HepG2 (cell line): ENCODE results near the gene RSPH9. TPM values are rescaled to one million over a fixed set of nuclear protein-coding genes. Genes with fewer than 3 reads are reported as not detected.

Source experiments
- FIP1L1 ChIP-seq: fragments of 200-400 bp; formaldehyde crosslinking; IDR thresholded peaks from 2 replicates; pipeline ENCODE4 v1.6.1; 2018; ENCODE audit warnings: low read depth, mild to moderate bottlenecking, low read length, moderate library complexity, borderline replicate concordance; ENCODE audit not compliant: insufficient read depth
- GABPB1 ChIP-seq: IDR thresholded peaks from 2 replicates; pipeline ENCODE4 v1.6.1; 2016; ENCODE audit warnings: mild to moderate bottlenecking, missing genetic modification reagents, moderate library complexity, missing compliant biosample characterization
- HDAC2 ChIP-seq: sonication (generic); formaldehyde crosslinking; IDR thresholded peaks from 2 replicates; pipeline ENCODE4 v1.4.0; 2020; ENCODE audit warnings: missing genetic modification reagents
- HNRNPK ChIP-seq: fragments of 200-400 bp; formaldehyde crosslinking; IDR thresholded peaks from 2 replicates; pipeline ENCODE4 v1.6.1; 2018; ENCODE audit warnings: low read length, low read depth, moderate library complexity, mild to moderate bottlenecking; ENCODE audit not compliant: poor library complexity, severe bottlenecking
- MED1 ChIP-seq: sonication (generic); formaldehyde crosslinking; IDR thresholded peaks from 2 replicates; pipeline ENCODE4 v1.4.0; 2020; ENCODE audit warnings: missing genetic modification reagents
- POGK ChIP-seq: sonication (generic); formaldehyde crosslinking; conservative IDR thresholded peaks from 2 replicates; pipeline ENCODE4 v1.8.0; 2022; ENCODE audit warnings: mild to moderate bottlenecking, moderate library complexity, missing genetic modification reagents
- TARDBP ChIP-seq: sonication (generic); formaldehyde crosslinking; IDR thresholded peaks from 2 replicates; pipeline ENCODE4 v1.8.0; 2022; ENCODE audit warnings: mild to moderate bottlenecking, missing genetic modification reagents
- TFE3 ChIP-seq: IDR thresholded peaks from 2 replicates; pipeline ENCODE4 v1.6.1; 2016
- ZBTB44 ChIP-seq: sonication (generic); formaldehyde crosslinking; IDR thresholded peaks from 2 replicates; pipeline ENCODE4 v1.4.0; 2020; ENCODE audit warnings: missing genetic modification reagents
- ZFP91 ChIP-seq: sonication (generic); formaldehyde crosslinking; IDR thresholded peaks from 2 replicates; pipeline ENCODE4 v1.9.0; 2022; ENCODE audit warnings: missing genetic modification reagents, mild to moderate bottlenecking, borderline replicate concordance
- ZNF280B ChIP-seq: sonication (generic); formaldehyde crosslinking; IDR thresholded peaks from 2 replicates; pipeline ENCODE4 v1.5.0; 2020; ENCODE audit warnings: missing genetic modification reagents, mild to moderate bottlenecking, borderline replicate concordance
- ZNF513 ChIP-seq: sonication (generic); formaldehyde crosslinking; conservative IDR thresholded peaks from 2 replicates; pipeline ENCODE4 v1.5.0; 2020; ENCODE audit warnings: missing genetic modification reagents
- ZNF563 ChIP-seq: sonication (generic); formaldehyde crosslinking; IDR thresholded peaks from 2 replicates; pipeline ENCODE4 v1.8.0; 2022; ENCODE audit warnings: mild to moderate bottlenecking, moderate library complexity, missing genetic modification reagents
- ZNF570 ChIP-seq: sonication (generic); formaldehyde crosslinking; IDR thresholded peaks from 2 replicates; pipeline ENCODE4 v1.4.0; 2020; ENCODE audit warnings: mild to moderate bottlenecking, missing genetic modification reagents, borderline replicate concordance
- polyA plus RNA-seq, 8 experiments: library from polyadenylated mRNA; depleted of rRNA in 3 of 8; stranded (reverse) in 7 of 8; unstranded in 1 of 8; fragments of >200 nt; fragmentation: Illumina TruSeq in 4 of 8; extraction: Trizol in 4 of 8; gene quantifications; 2 replicates each; pipeline versions ENCODE4 v1.2.1 to v1.2.3, GENCODE V29; 2011 to 2016; ENCODE audit warnings: low read depth in 4 of 8, missing spikeins in 1 of 8, mixed read lengths in 1 of 8; ENCODE audit not compliant: insufficient read depth in 1 of 8
- total RNA-seq, 5 experiments: library from RNA; depleted of rRNA; stranded (reverse); fragments of >200 nt; fragmentation: Illumina TruSeq; extraction: Trizol; gene quantifications; 2 replicates each; pipeline ENCODE4 v1.2.3, GENCODE V29; 2016; ENCODE audit warnings: low read depth in 1 of 5

The RSPH9 gene
- total and polyA plus RNA-seq, 2 of the 13 experiments (the other 11 are each of a cell fraction or from before 2014, with no cell fraction given) = 0.04 TPM; not detected in 1

GRCh38 chr6:43702534-43703440 is 58.0 kb downstream of the RSPH9 start (continued):
- TF ChIP-seq POGK (no peak), TARDBP (no peak), HNRNPK (no peak), GABPB1 (CRISPR knock-in tag) (0 out of 2 replicates have a peak, but pooled peaks have one; percentile 17), ZBTB44 (CRISPR knock-in tag) (no peak), ZNF513 (no peak), TFE3 (CRISPR knock-in tag) (no peak), ZNF280B (no peak), FIP1L1 (no peak), MED1 (CRISPR knock-in tag) (peak; percentile 44; the same call in 1 of the 2 replicates), ZNF570 (CRISPR knock-in tag) (no peak), ZFP91 (CRISPR knock-in tag) (peak; percentile 31; the same call in 1 of the 2 replicates), HDAC2 (no peak), ZNF563 (CRISPR knock-in tag) (no peak)
